AG10803 (cell line): Measurements from ENCODE around the gene CENATAC.

ENCODE experiments used
- DNase-seq: peaks from one replicate; pipeline ENCODE4 v3.0.0; 2010; ENCODE audit warnings: low read depth
- H3K4me3 ChIP-seq: 2 replicates; pipeline ENCODE4 v1.5.1; 2011; ENCODE audit warnings: mild to moderate bottlenecking, low read length, control low read depth
- TF ChIP-seq, protein P1 (sequence below): conservative IDR thresholded peaks from 2 replicates; pipeline ENCODE4 v1.5.1; 2011; ENCODE audit warnings: mild to moderate bottlenecking, low read length, control low read depth, inconsistent platforms

Gene CENATAC

DNA sequence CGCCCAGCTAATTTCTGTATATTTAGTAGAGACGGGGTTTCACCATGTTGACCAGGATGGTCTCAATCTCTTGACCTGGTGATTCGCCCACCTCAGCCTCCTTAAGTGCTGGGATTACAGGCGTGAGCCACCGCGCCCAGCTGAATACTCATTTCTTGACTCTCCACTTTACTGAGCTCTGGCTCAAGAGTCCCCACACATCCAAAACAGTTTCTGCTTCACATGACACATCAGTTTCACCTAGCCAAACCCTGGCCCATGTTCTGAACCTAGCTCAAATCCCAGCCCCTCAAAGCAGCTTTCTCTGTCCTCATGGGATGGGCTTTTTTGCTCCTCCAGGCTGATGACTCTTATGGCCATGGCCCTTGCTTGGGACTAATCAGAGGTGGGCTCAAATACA lies 49.3 kb downstream of the CENATAC start:
- DNase-seq: no peak
- H3K4me3 ChIP-seq: no peak overlapping the region
- TF ChIP-seq, protein P1, sequence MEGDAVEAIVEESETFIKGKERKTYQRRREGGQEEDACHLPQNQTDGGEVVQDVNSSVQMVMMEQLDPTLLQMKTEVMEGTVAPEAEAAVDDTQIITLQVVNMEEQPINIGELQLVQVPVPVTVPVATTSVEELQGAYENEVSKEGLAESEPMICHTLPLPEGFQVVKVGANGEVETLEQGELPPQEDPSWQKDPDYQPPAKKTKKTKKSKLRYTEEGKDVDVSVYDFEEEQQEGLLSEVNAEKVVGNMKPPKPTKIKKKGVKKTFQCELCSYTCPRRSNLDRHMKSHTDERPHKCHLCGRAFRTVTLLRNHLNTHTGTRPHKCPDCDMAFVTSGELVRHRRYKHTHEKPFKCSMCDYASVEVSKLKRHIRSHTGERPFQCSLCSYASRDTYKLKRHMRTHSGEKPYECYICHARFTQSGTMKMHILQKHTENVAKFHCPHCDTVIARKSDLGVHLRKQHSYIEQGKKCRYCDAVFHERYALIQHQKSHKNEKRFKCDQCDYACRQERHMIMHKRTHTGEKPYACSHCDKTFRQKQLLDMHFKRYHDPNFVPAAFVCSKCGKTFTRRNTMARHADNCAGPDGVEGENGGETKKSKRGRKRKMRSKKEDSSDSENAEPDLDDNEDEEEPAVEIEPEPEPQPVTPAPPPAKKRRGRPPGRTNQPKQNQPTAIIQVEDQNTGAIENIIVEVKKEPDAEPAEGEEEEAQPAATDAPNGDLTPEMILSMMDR: no peak

GRCh38 chr11:119048644-119049043 lies 50.7 kb downstream of the CENATAC start:
- DNase-seq: no peak
- no peak overlapping the region for H3K4me3 ChIP-seq
- TF ChIP-seq, protein P1: no peak

GRCh38 chr11:119049081-119049480 lies 51.1 kb downstream of the CENATAC start:
- TF ChIP-seq, protein P1: no peak
- no peak overlapping the region for H3K4me3 ChIP-seq
- DNase-seq: no peak

GRCh38 chr11:119051440-119052162 lies 53.7 kb downstream of the CENATAC start:
- H3K4me3 ChIP-seq: no peak overlapping the region
- DNase-seq: no peak
- TF ChIP-seq, protein P1: no peak

- no peak overlapping the region for H3K4me3 ChIP-seq
- TF ChIP-seq, protein P1: no peak
- DNase-seq: no peak
Measured at GRCh38 chr11:119052163-119052814, 54.4 kb downstream of the CENATAC start.

DNA sequence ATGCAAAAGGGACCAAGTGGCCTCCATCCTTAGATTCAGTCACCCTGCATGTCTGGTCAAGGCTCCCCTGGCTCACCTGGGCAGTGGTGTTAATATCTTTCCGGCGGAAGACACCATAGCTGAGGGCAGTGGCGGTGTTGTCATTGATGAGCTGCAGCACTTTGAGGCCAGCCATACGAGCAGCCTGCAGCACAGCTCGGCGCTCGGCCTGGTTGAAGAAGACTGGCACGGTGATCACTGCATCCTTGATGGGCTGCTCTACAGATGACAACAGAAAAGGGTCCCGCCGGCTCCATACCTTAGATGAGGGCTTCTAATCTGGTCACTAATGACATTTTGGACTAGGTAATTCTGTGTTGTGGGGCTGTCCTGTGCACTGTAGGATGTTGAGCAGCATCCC lies 56.5 kb downstream of the CENATAC start:
- DNase-seq: no peak
- H3K4me3 ChIP-seq: no peak overlapping the region
- TF ChIP-seq, protein P1: no peak

GRCh38 chr11:119055901-119056300 lies 58.0 kb downstream of the CENATAC start:
- DNase-seq: peak; percentile 42
- TF ChIP-seq, protein P1: peak; percentile 37
- peak overlapping the region; percentile 88 for H3K4me3 ChIP-seq
